Kasumi-1 (cell line): ENCODE data around the gene CACNA2D2.

Source experiments
- DNase-seq, 2 experiments: peaks; one replicate each; lab custom pipeline; 2025; lab: John Stamatoyannopoulos, UW

The CACNA2D2 gene

DNA sequence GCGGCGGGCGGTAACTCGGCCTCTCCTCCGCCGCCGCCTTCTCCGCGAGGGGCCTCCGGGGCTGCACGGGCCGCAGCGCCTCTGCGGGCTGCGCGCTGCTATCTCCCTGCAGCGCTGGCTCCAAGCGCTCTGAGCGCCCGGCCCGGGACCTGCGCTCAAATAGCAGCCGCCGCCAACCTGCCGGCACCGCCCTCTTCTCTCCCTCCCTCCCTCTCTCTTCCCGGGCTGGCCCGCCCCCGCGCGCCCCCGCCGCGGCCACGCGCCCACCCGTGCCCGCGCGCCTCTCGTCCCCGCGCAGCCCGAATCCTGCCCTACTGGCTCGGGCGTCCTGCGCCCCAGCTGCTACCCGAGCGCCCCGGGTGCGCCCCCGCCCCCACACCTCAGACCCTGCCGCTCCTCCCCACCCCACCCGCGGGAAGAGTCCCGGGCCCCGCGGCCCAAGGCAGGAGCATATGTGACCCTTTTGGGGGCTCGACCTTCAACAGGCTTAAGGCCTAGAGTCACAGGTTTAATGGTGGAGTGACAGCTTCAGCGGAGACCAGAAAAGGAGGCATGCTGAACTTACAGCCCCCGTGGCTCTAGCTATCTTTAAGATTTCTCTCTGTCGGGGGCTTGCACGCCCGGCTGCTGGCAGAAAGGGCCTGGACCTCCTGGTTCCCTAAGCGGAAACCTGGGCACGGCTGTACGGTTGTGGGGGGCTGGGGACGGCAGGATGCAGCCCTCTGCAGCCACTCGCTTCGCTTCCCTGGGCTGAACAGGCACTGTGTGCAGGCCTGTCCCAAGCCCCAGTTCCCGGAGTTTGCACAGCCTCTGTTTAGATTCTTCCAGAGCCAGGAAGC is at the start of gene CACNA2D2:
TSS of gene CACNA2D2 (minus strand) at position 131 of the 839 bp plus-strand sequence. CDS start 211 bp downstream, outside the sequence.
- DNase-seq = peak; percentile 35 to 48

DNA sequence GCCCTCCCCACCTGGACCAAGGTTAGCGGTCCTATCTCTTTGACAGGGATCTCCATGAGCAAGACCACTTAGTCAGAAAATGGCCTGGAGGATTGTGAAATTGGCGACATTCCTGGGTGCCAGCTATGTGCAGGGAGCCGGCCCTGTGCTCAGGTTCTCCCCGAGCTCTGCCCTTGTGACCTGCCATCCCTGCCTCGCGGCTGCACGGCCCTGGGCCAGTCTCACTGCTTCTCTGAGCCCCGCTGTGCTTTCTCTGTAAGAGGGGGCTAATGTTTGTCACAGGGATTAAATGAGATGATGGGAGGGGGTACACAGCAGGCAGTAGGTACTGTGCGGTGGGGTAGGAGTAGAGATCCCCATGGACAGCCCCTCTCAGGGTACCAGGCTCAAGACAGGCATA is 49.2 kb upstream of the CACNA2D2 start:
- DNase-seq = no peak

DNA sequence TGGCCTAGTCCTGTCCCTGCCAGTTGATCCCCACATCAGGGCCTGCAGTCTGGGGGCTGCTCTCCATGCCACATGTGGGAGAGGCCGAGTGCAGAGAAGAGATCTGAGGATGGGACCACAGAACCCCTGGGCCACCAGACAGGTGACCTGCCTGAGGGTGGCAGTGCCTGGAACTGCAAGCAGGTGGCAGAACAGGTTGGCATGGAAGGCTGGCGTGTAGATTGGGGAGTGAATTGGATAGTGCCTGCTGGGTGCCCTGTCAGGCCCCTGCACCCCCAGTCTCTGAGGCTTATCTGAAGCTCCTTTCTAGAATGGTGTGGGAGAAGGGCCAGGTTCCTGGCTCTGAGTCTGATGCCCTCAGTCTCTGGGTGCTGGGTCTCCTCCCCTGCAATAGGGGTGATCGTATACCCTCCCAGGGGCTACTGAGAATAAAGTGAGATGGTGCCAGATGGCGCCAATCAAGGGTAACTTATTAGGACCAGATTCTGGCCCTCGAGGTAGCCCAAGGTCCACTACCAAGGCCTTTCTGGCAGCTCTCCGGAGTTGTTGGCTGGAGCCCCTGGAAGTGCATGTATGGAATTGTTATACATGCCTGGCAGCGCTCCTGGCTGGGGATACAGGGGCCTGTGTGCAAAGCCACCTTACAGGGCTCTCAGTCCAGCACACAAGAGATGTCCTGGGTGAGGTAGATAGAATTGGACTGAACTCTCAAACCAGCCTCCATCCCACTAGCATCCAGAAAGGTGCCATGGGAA is 48.4 kb upstream of the CACNA2D2 start:
- no peak for DNase-seq

DNA sequence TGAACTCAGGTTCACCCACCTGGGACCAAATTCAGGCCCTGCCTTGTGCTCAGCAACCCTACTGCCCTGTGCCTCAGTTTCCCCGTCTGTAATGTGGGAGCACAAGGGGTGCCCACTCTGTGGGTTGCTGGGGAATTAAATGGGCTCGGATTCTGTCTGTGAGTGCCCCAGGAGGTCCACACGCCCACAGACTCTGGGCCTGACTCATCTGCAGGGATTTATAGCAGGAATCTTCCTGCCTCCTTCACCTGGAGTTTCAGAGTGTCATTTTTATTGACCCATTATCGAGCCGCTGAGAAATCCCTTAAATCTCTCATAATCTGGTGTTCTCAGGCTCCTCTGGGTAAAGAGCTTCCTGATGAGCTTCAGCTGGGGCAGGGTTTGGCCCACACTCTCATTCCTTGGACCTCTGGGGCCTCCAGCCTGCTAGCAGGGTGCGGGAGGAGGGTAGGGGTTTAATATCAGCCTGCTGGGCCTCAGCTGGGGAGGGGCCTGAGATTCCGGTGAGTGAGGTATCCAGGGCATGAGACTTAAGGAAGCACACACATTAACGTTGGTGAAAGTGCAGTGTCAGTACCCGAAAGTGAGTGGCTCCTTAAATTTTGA is 47.7 kb upstream of the CACNA2D2 start:
- no peak for DNase-seq

DNA sequence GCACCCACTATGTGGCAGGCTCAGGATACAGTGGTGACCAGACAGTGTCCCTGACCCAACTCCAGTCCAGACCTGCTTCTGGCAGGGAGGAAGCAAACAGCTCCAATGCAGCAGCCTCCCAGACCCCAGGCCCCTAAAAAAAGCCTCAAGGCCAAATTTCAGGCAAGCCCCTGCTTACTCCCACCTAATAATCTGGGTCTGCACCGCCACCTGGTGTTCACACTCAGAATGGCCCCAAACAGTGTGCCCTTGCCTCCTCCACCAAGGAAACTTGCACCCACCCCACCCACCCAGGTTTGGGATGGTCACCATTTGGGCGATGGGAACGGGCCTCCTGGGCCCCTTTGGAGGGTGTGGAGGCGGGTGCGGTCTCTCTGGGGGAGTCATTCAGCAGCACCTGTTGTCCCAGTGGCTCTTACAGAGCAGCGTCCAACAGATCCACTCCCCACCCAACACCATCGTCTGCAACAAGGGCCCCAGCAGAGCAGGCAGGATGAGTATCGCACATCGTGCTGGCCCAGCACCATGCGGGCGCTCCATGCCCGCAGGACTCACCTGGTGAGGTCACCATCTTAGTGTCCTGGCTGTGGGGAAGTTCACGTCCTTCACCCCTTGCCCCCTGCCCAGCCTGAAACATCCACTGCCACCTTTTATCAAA is 46.8 kb upstream of the CACNA2D2 start:
- peak; percentile 36 to 57 for DNase-seq

DNA sequence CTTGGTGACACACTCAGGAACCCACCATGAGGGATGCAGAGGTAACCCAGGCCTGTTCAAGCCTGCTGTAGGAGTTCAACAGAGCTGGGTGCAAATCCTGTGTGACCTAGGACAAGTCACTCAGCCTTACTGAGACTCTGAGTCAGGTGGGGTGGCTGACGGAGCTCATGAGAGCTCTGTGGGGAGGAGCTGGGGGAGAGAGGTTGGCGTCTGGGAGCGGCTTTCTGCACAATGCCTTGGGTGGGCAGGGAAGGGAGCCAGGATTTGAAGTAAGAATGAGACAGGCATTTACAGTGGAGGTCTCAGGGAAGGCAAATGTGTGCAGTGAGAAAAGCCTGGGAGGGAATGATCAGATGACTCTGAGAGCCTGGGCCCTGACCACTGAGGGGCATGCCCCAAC is 45.8 kb upstream of the CACNA2D2 start:
- no peak for DNase-seq

DNA sequence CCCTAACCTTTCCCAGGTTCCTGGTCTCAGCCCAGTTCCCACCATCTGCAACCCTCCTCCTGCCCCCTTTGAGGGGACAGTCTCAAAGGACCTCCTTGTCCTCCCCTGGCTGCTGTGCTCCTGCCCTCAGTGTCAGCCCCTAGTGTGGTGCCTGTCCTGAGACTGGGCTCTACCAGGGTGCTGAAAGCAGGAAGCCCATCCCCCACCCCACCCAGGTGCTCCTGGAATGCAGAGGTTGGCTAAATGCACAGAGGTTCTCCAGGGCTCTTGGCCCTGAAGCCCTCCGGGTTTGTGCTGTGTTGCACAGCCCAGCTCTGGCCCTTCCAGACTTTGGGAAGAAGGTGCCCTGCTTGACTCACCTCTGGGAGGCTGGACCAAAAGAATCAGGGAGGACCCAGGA is 42.3 kb upstream of the CACNA2D2 start:
- DNase-seq = no peak

DNA sequence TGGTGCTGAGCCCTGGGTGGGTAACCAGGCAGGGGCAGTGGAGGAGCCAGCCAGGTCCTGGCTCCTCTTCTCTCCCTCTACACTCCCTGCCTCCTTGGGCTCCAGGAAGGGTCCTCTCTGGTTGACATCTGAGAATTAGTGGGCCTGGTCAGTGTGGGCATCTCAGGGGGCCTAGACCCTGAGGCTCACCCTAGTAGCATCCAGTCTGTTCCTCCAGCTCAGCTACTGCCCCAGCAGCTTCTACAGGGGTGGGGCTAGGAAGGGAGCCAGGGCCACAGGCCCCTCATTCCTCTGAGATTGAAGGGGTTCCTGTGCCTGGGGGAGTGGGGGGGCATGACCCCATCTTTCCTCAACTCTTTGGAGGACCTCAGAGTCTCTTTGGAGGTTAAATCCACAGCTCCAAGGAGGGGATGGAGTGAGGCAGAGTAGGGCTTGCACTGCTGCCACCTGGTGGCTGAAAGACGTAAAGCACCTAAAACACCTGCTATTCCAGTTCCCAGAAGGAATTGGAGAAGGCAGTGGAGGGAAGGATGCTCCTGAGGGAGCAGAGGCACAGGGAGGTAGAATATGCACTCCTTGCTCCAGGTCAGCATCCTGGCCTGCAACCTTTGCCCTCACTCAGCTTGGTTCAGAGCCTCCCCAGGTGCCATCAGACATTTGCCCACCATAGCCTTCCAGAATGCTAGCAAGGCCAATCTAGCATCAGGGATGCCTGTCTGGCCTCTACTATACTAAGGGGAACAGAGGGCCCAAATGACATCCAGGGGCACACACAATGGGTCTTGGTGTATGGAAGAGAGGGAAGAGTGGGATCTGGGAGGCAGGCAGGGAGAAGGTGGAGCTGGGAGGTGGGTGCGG is 39.0 kb upstream of the CACNA2D2 start:
- peak; percentile 53 to 60 for DNase-seq

DNA sequence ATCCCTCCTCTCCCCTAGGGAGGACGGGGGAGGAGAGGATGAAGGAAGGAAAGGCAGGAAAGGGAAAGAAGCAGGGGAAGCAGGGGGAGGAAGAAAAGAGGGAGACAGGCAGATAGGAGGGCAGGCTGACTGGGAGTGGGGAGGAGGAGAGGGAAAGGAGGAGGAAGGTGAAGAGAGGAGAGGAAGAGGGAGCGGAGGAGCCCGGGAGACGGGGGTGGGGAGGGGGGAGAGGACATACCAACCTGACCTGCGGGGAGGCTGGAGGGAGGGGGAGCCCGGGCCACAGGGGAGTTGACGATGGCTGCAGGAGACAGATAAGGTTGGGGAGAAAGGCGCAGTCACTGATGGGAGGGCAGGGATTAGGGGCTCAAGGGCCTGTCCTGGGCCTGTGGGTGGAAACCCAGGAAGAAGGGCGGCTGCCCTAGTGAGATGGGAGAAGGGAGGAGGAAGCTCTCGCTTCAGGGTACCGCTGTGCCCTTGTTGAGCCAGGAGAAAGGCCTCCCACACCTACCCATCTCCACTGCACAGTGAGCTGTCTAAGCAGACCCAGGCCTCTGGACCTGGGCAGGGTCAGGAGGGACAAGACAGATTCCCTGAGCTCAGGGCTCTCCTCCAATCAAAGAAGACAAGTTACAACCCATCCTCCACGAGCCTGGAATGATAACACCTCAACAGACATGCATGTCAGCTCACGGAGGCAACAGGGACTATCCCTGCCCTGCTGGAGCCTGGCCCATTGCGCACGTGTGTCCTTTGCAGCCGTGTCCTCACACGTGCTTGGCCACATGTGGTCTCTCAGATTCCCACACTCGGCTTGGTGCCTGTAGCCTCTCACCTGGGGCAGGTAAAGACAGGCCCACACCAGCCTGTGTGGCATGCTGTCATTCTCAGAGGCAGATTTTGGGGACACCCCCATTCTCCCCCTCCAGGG is 36.2 kb upstream of the CACNA2D2 start:
- no peak for DNase-seq

DNA sequence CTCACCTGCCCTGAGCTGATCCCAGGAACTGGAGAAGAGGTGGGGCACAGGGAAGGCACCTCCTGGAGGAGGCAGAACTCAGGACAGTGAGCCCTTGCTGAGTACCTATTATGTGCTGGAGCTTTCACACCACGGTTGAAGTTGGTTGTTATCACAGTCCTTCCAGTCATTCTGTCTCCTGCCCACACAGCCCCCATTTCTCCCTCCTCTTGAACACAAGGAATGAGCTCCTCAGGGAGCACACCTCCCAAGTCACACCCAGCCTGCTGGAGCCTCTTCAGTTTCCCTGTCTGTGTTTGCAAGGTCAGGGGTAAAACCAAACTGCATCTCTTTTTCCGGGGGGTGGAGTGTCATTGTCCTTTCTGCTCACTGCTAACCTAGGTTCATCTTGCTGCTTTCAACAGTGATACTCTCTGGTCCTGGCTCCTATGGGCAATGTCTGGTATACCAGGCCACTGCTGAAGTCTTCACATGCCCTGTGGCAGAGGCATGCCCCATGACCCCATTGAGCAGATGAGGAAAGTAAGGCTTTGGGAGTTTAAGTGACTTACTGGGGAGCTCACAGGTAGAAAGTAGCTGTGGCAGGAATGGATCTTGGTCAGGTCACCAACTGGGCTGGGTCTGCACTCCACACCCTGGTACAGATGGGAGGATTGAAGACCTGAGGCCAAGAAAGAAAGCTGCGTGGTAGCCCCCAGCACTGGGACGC is 34.1 kb upstream of the CACNA2D2 start:
- DNase-seq = no peak

DNA sequence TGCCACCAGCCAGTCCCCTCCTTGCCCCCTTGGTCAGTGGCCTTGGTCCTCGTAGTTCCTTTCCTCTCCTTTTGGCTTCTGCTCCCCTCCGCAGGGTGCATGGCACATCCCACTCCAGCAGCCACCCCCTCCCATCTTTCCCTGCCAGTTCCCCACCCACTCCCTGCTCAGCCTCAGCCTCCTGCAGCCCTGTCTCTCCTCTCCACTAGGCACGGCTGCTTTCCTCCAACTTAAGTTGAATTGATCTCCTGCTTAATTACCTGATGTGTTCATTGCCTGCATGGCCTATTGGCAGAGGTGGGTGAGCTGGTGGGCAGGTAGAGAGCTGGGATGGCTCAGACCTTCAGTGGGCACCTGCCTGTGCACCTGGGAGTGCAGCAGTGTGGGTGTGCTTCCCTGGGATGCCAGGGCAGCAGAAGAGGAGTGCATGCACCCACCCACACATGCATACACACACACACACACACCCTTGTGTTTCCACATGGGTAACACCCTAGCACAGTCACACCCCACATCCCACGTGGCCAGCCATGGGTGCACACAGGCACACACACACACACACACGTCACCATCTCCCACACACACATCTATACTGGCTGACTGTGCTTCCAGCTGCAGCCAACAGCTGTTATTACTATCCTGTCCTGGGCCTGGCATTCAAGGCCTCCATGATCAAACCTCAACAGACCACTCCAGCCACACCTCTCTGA is 33.2 kb upstream of the CACNA2D2 start:
- DNase-seq = no peak

DNA sequence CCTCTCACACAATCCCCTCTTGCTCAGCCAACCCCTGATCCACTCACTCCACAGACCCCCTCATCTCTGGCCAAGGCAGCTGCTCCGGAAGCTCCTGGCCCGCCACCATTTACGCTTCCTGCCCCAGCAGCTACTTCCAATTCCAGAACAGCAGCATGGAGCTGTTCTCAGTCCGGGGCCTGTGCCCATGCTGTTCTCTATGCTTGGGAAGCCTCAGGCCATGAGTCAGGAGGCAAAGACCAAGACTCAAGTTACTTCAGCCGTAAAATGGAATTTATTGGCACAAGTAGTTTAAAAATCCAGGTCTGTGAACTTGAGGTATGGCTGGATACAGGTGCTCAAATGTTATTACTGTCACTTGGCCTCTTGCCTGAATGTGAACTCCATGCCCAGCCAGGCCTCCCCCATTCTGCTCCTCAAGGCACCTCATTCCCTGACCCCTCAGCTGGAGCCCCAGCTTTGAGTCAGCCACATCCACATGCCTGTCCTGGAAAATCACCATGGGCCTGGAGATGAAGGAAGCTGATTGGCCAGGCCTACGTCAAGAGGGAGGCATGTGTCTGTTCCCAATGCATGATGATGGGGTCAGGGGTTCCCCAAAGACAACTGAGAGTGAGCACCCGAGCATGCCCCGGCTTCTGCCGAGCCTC is 31.4 kb upstream of the CACNA2D2 start:
- DNase-seq = no peak

DNA sequence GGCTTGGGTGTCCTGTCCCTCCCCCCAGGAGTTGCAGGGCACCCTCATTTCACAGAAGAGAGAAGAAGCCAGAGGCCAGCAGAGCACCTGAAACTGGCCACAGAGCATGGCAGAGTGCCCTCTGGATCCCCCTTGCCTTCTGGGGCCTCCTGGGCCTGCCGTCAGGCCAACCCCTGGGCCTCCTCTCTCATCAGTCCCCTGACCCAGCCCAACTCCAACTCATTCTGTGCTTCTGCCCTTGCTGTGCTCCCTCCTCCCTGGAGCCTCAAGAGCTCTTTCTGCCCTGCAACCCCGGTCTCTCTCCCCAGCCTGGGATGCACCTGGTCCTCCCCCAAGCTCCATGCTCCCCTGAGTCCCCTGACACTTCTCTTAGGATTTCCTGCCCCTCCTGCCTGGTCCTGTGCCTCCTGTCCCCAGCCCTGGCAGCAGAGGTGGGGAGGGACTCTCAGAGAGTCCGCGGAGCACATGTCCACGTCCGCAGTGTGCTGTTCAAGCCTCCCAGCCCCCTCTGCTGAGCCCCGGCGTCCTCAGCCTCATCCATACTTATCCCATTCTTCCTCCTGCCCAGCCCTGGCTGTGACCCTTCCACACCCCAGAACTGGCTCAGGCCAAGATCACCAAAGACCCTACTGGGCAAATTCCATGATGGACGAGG is 30.5 kb upstream of the CACNA2D2 start:
- DNase-seq = no peak

DNA sequence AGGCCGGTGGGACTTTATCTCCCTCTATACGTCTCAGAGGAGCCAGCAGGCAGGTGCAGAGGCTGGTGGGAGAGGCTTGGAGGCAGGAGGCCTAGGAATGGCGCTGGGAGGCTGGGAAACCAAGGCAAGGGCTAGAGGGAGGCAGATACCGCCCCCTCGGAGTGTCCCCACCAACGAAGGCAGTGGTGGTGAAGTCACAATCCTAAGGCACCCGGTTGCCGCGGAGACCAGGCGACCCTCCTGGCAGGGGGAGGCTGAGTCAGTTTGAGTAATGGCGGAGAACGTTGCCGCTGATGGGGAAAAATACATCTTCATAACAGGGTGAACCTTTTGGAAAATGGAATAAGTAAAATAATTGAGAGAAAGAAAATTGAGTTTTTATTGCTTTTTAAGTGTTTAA is 29.9 kb upstream of the CACNA2D2 start:
- DNase-seq = no peak

DNA sequence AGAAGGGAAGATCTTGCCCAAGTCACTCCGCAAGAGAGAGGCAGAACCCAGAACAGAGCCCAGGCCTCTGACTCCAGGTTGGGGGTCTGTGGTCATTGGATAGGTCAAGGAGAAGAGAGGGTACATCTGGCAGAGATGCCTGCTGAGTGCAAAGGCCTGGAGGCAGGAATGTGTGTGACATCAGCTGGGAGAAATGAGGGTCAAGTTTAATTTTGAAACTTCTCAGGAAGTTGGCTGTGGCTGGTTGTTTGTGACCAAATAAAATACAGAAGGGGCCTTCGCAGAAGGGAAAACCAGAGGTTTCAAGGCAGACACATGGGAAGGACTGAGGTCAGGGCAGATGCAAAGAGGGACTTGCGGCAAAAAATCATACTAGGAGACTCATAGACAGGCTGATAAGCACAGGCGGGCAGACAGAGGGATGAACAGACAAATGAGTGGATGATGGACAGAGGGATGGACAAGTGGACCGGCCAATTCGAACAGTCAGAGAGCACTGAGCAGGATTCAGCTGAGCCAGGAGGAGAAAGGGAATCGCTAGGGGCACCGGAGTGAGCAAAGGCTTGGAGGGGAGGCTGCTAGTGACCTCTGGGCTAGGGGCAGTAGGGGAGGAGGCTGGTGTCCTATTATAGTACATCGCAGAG is 28.8 kb upstream of the CACNA2D2 start:
- DNase-seq = no peak

DNA sequence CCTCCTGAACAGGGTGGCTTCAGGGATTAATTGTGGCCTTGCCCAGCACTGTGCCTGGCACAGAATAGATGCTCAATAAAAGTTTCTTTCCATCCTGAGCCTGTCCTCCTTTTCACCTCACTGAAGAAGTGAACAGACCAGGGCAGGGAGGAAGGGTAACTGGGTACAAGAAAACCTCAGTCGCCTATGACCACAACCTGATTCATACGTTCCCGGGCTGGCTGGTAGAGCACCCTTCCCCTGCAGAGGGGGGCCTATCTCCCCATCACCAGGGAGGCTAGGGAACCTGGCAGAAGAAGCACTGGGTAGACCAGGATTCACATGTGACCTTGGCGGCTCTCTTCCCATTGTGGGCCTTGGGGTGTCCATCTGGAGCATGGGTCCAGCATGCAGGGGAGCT is 27.8 kb upstream of the CACNA2D2 start:
- no peak for DNase-seq
